GM18505 (cell line): ENCODE data around the gene CECR2.

Source experiments
- ATAC-seq: cut with Tn5 transposase; IDR thresholded peaks from one replicate; pipeline ENCODE4 v1.9.1; 2021; ENCODE audit not compliant: unreplicated experiment
- POLR2A ChIP-seq: IDR thresholded peaks from 4 replicates; pipeline ENCODE4 v1.6.1; 2011; ENCODE audit warnings: borderline replicate concordance; ENCODE audit not compliant: insufficient read depth, insufficient read length; ENCODE audit errors: extremely low read depth

Gene CECR2

DNA sequence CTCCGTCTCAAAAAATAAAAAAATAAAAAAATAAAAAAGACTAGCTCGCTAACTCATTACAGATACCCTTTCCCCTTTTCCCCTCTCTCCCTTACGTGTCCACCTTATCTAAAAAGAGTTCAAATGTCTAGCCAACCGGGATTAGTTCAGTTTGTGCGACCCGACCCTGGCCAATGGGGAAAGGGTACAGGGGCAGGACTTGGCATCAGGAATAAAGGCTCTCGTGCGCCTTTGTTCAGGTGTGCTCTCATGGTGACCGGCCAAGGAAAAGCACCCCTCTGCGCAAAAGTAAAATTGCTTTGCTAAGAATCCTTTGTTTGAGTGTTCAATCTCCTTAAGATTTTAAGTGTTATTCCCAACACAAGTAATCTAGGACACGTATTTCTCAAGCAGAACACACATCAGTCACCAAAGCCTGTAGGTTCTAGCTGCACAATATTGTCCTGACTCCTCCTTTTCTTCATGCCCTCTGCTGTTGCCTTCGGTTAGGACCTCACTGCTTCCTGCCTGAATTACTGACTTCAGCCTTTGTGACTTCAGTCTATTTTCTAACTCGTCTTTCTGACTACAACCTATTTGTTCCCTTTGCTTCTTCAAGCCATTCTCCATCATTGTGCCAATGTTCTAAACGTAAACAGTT is 20.7 kb upstream of the CECR2 start:
- no peak for TF ChIP-seq POLR2A
- ATAC-seq, result no peak

DNA sequence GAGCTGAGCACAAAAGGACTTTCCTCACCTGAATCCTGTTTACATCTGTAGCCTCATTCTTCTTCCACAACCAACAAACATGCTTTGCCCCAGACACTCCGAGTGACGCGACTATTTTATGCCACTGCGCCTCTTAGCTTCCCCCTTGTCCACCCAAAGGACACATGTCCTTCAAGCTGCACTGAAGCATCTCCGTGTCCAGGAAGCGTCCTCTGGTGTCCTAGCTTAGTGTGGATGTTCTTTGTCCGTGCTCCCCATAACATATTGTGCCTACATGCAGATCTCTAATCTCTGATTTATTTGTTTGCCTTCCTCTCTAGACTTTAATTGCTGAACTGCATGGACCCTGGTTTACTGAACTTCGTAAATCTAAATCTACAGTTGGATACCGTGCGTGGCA is 20.1 kb upstream of the CECR2 start:
- ATAC-seq, result no peak
- TF ChIP-seq POLR2A, result no peak

DNA sequence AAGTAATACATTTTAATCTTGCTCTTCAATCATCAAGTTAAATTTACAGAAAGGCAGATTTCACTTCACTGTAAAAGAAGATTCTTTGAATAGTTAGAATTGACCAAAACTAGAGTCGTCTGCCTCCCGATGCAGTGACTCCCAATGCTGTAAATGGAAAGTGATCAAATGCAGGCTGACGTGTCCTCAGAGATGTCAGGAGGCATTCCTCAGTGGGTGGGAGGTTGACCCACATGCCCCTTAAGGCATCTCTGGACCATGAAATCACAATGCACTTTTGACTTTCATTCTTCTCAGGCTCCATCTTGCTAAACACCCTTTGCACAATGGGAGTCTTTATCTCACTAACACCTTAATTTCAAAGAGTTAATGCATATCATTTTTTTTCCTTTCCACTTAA is 19.0 kb upstream of the CECR2 start:
- TF ChIP-seq POLR2A, result no peak
- ATAC-seq, result no peak

DNA sequence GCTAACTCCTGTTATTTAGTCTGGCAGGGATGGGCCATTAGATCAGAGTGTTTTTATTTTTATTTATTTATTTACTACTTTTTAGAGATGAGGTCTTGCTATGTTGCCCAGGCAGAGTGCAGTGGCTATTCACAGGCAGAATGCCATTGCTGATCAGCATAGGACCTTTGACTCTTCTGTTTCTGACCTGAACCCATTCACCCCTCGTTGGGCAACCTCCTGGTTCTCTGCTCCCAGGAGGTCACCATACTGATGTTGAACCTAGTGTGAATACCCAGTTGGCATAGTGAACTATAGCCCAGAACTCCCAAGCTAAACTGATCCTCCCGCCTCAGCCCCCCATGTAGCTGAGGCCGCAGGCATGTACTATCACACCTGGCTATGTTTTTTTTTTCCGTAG is 16.5 kb upstream of the CECR2 start:
- TF ChIP-seq POLR2A, result no peak
- no peak for ATAC-seq

DNA sequence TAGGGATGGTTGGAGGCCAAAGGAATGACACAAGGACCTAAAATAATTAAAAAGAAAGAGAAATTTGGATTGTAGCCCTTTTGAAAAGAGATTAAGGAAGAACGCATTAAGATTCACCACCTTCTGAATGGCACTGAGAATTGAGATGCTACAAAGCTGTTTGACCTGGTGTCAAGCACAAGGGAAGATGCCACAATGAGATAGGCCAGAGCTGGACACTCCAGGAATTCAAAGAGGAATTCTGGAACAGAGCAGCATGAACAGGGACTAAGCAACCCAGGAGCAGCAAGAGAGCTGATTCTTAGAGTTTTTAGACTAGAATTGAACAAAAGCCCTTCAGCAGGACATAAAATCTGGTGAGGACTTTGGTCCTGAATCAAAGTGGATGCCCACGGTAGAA is 11.6 kb upstream of the CECR2 start:
- no peak for TF ChIP-seq POLR2A
- no peak for ATAC-seq

DNA sequence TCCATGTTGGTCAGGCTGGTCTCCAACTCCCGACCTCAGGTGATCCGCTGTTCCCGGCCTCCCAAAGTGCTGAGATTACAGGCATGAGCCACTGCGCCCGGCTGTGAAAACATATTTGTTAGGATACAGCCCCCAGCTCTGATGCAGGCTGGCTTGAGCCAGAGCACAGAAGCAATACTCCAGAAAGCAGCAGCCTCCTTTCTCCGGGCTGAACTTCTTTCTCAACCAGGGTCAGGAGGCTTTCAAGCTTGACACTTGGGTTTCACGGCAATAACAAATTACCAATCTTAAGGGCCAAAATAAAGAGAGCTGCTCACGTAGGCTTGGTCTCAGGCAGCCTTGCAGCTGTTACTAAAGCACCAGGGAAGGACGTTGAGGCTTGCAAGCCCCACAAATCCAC is 10.8 kb upstream of the CECR2 start:
- no peak for ATAC-seq
- TF ChIP-seq POLR2A, result no peak

DNA sequence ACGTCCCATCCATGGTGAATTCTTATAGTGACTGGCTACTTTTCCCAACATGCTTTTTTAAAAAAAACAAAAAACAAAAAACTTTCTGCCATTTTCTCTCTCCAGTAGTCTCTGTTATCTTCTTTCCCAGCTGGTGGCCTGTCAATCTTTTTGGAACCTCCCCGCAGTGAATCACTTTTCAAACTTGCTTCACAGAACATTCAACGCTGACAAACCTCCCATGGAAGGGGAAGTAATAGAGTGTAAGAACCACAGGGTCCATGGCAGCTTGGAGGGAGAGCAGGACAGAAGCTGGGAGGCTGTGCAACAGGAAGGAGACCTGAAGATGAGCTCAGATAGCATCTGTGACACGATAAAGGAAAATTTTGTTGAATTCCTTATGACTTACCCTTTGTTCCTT is 9.8 kb upstream of the CECR2 start:
- TF ChIP-seq POLR2A, result no peak
- ATAC-seq, result no peak

DNA sequence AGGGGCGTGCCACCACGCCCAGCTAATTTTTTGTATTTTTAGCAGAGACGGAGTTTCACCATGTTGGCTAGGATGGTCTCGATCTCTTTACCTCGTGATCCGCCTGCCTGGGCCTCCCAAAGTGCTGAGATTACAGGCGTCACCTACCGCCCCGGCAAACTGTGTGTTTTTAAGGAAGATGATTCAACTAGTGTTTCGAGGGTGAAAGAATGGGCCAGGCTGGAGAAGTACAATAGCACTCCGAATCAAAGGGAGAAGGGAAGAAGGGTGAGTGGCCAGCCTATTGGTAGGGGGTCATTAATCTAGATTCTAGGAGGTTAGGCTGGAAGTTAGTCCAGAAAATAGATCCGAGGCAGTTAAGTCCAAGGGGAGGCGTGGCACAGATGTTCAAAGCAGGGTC is 2.9 kb upstream of the CECR2 start:
- no peak for TF ChIP-seq POLR2A
- no peak for ATAC-seq

DNA sequence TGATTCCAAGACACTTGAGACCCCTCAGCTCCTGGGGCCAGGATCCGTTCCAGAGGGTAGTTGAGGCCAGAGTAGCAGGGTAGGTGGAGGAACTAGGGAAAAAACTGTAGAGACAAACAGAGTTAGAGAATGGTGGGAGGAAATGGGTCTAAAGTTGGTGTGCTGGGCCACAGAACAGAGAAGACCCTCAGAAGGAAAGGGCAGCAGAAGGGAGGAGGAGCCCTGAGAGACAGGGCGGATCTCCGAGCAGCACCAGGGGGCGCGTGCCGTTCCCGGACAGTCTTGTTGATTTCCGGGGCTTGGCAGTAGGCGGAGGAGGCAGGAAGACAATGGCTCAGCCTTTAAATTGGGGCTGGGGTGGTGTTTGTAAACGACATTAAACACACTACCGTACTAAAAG is 2.4 kb upstream of the CECR2 start:
- no peak for TF ChIP-seq POLR2A

DNA sequence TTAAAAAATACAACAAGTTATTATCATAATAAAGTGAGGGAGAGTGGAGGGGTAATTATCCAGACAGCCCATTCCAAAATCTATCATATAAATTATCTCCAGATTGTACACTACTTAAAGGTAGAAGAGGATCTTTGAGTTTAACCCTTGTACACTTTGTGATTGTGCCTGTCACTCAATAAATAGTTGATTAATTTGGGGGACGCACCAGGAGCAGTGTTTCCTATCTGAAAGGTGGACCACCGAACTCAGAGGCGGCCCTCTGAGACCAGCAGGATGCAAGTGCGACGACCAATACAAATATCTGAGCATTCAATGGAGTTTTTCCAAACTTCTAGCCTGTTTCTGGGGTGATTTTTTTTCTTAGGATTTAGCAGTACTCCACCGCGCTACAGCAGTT is 1.1 kb upstream of the CECR2 start:
- no peak for ATAC-seq
- no peak for TF ChIP-seq POLR2A

More for the DNA sequence above, 2.4 kb upstream of the CECR2 start:
- no peak for ATAC-seq

DNA sequence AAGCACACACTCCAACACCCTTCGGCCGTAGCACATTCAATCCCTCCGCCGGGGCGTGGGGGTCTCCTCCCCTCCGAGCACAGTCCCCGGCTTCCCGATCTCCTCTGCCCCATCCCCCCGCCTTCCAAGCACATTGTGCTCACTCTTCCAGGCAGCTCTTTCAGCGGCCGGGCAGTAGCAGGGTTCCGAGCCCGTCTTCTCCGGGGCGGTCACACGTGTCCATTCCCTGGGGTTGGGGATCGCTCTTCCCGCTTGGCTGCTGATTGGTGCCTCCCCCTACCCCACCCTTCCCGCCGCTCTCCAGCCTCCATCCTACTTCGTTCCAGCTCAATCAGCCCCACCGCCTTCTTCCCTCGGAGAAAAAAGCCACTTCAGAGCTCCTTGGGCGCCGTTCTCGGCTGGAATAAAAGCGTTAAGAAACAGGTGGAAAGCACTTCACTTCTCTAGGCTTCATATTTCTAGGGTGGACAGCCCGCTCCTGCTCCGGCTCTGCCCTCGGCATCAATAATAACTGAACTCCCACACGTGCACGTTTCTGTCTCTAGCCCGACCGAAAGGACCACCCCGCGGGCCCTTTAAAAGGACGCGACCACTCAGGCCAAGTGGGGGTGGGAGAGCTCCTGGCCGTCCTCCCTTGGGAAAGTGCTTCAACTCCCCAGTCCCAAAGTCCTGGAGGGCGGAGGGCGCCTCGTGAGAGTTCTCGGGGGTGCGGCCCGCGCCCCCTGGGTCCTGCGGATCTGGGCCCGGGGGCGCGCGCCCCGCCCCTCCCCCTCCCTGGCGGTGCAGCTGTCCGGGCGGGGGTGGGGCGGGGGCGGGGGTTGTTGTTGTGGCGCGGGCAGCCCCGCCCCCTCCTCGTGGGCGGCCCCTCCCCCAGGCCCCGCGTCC is 464 bp upstream of the CECR2 start:
- TF ChIP-seq POLR2A, result no peak
- ATAC-seq, result no peak

DNA sequence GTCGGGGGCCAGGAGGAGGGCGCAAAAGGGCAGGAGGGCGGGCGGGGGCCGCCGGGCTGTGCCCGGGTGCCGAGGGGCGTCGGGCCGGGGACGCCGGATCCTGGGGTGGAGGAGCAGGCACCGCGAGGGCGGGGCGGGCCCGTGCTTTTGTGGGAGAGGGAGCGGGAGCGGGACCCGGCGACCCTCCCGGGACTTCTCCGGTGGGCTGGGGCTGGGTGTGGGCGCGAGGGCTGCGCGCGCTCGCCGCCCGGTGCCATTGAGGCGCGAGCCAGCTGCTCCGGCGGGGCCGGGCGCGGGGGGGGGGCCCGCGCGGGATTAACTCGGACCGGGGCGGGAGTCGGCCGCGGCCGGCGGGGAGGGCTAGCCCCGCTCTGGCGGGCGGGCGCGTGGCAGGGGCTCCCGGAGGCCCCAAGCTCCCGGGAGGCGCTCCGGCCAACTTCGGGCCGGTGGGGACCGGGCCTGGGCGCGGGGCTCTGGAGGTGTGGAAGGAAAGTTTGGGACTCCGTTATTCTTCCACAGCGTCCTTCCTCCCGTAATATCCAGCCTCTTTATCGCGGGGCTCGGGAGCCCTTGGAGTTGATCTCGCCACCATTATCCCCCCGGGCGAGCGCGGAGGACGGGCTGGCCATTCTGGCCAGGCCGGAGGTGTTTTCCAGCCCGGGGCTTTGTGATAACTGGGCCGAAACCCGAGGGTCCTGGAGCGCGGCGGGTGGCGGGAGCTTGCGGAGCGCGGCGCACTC is 936 bp downstream of the CECR2 start:
- no peak for TF ChIP-seq POLR2A
- no peak for ATAC-seq

DNA sequence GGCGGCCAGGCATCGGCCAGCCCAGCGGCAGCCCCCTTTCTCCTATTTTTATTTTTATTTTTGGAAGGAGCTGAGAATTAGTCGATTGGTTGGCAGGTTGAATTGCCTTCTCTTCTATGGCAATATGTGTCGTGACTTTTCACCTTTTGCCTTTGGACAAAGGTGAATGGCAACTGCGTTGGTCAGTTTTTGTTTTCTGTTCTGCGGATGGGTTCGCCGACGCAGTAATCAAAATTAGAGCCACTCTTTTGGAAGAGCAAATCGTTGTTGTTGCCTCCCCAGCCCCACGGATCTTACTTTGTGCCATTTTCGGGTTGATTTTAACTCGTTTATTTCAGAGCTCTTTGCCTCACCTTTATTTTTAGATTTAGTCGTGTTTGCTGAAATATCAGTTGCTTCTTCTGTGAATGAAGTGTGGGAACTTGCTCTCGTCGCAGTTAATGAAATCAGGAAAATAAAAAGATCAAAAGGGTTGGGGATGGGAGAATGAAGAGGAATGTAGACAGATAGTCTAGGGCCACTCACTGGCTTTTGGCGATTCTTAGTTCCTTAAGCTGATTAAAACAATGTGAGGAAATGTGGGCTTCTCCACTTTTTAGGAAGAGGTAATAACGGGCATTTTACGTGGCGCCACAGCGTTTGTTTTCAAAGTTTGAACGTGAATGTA is 1.6 kb downstream of the CECR2 start:
- ATAC-seq, result no peak
- TF ChIP-seq POLR2A, result no peak
